GM21423 (cell line): ENCODE results near the gene NSD1.
A peak's percentile ranks its signal among the peaks of the same experiment; 100 is the strongest.

Source experiments
- ATAC-seq: cut with Tn5 transposase; IDR thresholded peaks from one replicate; pipeline ENCODE4 v1.9.1; 2021; ENCODE audit warnings: mild to moderate bottlenecking, moderate library complexity; ENCODE audit not compliant: unreplicated experiment

The NSD1 gene

DNA sequence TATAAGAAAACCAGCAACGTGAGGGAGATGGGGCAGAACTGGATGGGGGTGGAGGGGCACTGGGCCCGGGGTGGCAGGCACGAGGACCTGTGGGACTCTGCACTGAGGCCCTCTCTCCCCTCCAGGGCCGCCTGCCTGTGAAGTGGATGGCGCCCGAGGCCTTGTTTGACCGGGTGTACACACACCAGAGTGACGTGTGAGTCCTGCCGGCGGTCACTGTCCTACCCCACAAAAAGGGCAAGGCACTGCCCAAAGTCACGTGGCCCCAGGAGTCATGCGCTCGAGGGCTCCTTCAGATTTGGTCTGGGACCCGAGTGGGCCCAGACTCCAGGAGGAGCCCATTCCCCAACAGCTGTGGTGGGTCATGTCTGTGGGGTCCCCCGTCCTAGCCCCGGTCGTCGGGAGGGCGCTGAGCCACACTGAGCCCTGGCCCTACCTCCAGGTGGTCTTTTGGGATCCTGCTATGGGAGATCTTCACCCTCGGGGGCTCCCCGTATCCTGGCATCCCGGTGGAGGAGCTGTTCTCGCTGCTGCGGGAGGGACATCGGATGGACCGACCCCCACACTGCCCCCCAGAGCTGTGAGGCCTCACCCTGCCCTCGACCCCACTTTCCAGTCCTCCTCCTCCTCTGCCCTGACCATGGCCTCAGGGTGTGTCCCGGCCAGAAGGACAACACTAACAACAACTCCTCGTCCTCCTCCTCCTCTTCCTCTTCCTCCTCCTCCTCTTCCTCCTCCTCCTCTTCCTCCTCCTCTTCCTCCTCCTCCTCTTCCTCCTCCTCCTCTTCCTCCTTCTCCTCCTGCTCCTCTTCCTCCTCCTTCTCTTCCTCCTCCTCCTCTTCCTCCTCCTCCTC lies 37.2 kb upstream of the NSD1 start:
- ATAC-seq = no peak

DNA sequence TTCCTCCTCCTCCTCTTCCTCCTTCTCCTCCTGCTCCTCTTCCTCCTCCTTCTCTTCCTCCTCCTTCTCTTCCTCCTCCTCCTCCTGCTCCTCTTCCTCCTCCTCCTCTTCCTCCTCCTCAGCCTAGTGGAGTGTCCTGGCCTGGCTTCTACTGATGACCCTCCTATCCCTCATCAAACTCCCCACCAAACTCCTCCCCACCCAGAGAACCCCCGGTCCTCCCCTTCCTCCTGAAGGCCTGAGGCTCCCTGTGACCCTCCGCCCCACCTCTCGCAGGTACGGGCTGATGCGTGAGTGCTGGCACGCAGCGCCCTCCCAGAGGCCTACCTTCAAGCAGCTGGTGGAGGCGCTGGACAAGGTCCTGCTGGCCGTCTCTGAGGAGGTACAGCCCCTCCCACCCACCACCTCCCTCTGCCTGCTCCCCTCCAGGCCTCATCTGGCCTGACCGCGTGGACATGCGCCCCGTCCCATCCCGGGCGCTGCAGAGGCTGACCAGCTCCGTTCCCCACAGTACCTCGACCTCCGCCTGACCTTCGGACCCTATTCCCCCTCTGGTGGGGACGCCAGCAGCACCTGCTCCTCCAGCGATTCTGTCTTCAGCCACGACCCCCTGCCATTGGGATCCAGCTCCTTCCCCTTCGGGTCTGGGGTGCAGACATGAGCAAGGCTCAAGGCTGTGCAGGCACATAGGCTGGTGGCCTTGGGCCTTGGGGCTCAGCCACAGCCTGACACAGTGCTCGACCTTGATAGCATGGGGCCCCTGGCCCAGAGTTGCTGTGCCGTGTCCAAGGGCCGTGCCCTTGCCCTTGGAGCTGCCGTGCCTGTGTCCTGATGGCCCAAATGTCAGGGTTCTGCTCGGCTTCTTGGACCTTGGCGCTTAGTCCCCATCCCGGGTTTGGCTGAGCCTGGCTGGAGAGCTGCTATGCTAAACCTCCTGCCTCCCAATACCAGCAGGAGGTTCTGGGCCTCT lies 36.3 kb upstream of the NSD1 start:
- ATAC-seq = no peak

DNA sequence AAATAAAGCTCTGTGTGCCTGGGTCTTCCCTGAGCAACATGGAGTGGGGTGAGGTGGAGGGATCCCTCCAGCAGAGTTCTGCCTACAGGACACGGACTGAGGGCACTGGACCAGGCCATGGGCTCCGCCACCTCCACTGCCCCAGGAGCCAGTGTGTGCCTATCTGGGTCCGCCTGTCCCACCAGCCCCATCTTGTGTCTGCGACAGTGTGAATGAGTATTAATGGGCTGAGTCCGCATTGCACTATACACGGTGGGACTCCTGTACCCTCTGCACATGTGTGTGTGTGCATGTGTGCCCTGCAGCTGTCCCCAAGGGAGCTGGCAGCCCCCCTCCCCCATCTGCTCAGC lies 35.5 kb upstream of the NSD1 start:
- ATAC-seq = no peak

DNA sequence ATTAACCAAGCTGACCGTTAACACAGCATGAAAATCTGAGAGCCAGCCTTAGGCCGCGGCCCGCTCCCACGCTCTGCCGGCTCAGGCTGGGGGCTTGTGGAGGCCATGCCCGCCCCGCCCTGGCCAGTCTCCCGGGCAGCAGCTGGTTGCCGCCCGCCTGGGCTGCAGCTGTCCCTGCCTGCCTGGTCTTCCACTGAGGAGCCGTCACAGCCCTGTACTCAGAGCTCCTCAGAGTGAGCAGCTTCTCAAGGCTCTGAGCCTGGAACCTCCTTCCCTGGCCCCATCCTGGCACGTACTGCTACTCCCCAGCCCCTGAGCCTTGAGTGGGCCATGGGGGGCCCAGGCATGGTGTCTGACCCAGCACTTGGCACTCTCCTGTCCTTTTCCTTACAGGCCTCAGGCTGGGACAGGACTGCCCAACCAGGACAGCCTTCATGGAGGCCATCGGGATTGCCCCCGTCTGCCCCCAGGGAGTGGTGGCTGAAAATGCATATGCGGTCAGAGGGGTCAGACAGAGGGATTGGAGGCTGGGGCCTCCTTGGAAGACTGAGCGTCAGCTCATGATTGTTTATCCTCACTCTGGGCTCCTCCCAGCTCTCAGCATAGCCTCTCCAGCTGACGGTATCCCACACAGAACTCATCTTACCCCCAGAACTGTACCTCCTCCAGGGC lies 35.0 kb upstream of the NSD1 start:
- ATAC-seq = no peak

DNA sequence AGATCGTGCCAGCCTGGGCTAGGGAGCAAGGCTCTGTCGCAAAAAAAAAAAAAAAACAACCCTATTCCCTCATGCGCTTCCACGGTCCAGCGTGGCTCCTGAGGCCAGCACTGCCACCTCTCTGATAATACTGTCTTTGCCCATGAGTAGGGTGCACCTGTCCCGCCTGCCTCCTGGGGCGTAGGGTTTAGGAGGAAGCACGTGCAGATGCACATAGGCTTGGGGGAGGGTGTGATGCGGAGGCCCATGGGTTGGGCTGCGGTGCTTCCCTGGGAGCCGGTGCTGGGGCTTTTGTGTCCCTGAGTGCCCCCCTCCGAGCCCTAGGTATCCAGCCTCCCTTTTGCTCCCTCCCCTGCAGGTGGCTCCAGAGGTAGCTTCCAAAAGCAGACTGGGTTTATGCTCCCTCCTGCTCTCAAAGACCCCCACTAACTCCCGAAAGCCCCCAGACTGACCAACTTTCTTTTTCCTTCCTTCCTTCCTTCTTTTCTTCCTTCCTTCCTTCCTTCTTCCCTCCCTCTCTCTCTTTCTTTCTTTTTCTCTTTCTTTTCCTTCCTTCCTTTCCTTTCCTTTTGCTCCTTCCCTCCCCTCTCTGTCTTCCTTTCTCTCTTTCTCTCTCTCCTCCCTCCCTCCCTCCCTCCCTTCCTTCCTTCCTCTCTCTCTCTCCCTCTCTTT lies 34.0 kb upstream of the NSD1 start:
- ATAC-seq = no peak

DNA sequence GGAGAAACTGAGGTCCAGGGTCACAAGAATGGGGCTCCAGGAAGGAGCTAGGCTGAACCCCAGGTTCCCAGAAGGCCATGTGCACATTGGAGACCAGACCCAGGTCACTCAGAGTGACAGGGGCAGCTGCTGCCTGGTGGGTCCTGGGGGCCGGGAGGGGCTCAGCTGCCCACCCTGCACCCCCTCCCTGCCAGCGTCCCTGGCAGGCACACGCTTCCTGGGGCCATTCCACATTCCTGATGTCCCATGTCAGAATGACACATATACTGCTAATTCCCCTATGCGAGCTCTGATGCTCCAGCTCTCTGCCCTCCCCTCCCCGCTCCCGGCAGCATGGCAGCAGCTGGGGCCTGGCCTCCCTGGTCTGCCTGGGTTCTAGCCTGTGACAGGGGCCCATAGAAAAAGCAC lies 32.9 kb upstream of the NSD1 start:
- ATAC-seq = no peak

DNA sequence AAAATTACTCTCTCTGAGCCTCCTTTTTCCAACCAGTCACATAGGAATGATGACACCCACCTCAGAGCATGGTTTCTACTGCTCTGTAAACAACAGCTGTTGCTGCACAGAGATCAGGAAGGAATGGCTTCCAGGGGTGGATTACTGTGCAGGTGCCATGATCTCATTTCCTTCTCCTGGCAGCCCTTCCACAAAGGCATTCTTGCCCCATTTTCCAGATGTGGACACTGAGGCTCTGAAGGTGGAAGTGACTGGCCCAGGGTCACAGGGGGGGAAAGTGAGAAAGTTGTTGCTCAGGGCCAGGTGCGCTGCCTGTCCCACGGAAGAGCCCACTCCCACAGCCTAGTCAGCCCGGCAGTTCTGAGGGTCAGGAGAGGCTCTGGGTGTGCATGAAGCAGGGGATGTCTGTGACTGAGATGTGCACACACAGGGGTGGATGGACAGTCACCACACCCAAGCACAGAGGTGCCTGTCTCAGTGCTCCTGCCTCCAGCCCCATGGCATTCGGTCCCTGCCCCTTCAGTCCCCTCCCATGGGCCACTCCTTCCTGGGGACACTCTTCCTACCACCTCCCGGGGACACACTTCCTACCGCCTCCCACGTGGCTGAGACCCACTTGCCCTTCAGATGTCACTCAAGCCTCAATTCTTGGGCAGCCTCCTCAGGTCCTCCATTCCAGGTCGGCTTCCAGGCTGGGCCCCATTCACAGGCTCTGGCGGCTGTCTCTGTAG lies 29.9 kb upstream of the NSD1 start:
- ATAC-seq = no peak

DNA sequence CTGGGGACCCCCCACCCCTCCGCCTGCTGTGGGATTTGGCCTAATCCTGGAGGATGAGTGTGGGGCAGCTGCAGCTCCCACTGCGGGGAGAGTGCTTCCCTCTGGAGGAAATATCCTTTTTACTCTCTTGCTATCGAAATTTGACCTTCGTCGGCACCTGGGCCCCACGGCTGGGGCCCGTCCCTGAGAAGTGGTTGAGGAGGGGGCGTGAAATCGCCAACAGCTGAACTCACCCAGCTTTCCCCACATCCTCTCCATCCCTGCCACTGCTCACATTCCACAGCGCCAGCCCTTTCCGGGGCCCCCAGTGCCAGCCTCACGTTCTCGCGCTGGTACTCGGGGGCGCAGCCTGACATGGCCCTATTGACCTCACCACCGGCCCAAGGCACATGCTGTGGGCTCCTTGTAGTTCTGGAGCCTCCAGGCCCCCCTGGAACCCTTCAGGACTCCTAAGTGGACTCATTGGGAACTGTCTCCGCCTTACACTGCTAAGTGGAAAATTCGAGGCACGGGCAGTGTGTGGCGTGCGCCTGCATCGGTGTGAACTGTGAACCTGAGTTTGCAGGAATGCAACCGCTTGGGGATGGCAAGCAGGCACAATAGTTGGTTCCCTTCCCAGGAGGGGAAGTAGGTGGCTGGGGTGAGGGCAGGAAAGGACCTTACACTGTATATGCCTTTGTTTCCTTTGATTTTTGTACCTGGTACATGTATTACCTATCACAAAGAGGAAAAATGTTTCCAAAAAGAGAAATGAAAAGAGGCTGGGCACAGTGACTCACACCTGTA lies 27.7 kb upstream of the NSD1 start:
- no peak for ATAC-seq

DNA sequence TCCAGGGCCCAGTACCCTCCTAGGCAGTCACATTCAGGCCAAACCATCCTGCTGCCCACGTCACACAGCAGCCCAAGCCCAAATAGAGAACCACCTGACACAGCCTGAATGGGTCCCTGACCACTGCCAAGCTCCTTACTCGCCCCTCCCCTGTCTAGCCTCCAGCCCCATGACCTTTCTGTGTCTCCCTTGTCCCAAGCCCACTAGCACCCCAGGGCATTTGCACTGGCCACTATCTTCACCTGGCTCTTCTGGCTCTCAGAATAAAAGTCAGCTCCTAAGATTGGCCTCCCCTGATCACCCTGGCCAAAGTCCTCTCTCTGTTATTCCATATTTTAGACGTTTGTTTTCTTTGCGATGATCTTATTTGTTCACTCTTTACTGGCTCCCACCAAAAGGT lies 26.4 kb upstream of the NSD1 start:
- ATAC-seq = no peak

DNA sequence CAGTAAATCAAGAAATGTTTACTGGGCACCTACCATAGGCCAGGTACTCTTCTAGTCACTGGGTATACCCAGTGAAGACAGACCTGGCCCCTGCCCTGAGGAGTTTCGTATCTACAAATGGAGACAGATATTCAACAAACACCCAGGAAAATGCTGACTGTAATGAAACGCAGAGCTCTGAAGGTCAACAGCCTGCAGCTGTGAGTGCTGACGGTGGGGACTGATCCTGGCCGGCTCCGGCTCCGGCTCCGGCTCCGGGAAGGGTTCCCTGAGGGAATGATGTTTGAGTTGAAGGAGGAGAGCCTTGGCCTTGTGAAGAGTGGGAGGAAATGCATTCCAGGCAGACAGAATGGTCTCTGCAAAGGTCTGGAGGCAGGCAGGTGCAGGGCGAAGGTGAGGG lies 23.8 kb upstream of the NSD1 start:
- no peak for ATAC-seq

DNA sequence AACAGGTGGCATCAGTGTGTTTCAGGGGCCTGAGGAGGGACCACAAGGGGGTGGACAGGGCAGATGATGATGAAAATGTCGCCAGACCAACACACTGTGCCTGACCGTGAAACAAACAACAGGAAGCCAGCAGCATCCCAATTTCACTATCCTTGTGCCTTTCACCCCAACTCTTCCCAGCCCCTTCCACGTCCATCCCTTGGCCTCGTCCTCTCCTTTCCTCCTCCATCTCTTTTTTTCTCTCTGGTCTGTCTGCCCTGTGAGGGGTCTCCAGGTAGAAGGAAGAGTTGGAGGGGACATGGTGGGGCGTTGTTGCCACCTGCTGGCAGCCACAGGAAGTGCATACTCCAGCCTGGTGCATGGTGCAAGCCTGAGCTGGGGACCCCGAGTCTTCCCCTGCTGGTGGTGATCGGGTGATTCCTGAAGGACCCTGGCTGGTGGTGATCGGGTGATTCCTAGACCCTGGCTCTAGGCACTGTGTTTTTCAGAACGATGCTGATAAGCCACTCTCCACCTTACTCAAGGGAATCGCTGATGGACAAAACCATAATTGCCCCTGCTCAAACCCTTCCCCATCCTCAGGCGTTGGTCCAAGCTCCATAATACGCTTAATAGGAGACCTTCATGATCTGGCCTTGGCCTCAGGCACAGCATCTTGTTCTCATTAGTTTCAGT lies 21.7 kb upstream of the NSD1 start:
- ATAC-seq = no peak

DNA sequence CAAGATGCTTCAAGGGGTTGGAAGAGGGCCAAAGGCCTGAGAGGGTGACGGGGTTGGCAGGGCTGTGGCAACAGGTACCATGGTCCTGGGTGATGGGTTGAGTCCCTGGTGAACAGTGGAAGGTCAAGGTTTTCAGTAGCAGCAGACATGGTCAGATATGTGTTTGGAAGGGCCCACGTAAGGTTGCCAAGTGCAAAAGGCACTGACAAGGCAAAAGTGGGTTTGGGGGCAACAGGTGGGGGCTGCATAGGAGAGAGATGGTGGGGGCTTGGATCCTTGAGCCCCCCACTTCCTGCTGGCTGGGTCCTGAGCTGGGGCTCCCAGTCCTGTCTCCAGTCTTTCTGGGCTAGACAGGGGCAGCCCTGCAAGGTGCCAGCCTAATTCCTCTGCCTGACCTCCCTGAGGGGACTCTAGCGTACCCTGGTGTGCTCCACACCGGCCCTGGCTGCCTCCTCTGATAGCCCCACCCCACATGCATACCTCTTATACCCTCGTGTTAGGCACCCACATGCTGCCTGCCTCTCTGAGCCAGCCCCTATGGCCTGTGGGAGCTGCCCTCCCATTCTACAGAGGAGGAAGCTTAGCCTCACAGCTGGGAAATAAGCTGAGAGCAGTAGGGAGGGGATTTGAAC lies 20.9 kb upstream of the NSD1 start:
- no peak for ATAC-seq

DNA sequence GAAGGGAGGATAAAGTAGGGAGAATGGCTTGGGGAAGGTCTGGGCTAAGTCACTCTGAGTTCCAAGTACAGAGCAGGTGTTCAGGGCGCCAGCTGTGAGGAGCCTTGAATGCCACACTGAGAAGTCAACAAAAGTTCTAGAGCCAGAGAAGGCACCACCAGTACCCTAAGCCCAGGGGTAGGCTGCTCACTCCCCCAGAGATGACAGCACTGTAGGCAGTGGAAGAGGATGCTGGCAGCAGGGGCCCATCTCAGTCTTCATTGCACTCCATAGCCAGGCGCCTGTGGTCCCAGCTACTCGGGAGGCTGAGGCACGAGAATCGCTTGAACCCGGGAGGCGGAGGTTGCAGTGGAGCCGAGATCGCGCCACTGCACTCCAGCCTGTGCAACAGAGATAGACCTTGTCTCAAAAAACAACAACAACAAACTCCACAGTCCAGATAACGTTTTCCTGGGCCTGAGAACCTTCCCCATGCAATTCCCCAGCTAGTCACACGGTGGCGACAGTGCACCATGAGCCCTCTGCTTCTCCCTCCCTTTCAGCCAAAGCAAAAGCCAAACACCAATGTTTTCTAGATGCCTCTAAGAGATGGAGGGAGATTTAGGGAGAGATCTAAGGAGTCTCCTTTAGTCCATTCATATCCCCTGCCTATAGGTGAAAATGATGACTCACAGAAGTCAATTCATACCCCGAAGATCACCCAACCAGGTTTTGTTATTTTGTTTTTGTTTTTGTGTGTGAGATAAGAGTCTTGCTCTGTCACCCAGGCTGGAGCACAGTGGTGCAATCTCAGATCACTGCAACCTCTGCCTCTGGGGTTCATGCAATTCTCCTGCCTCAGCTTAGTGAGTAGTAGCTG lies 19.8 kb upstream of the NSD1 start:
- peak; percentile 43 for ATAC-seq

DNA sequence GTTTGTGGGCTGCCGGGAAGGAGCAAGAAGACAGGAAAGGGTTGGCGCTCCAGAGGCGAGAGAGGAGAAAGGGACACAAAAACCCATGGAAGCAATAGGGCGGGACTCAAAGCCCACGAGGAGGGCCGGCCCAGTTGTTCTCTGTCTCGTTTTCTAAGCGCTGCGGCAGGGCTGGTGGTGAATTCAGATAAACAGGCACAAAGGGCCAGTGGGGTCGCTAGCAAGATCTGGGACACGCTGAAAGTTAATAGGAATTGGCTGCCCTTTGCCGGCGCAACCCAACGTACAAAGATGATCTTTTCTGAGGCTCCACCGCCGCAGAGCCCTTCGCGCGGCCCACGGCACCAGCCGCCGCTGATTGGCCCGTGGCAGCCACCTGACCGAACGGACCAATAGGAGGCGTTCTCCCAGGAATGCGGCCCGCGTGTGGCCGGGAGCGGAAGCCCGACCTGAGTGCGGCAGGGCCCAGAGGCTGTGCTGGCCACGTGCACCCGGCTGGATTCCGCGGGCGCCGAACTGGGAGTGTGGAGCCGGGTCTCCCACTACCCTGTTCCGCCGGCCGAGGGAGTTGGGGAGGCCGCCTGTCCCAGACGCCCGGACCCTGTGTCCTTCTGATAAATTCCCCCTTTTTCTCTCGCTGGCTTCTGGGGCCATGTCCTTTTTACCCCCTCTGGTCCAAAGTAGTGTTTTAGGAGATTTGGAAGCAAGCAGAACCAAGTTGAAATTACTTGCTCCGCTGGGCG lies 16.8 kb upstream of the NSD1 start:
- no peak for ATAC-seq

DNA sequence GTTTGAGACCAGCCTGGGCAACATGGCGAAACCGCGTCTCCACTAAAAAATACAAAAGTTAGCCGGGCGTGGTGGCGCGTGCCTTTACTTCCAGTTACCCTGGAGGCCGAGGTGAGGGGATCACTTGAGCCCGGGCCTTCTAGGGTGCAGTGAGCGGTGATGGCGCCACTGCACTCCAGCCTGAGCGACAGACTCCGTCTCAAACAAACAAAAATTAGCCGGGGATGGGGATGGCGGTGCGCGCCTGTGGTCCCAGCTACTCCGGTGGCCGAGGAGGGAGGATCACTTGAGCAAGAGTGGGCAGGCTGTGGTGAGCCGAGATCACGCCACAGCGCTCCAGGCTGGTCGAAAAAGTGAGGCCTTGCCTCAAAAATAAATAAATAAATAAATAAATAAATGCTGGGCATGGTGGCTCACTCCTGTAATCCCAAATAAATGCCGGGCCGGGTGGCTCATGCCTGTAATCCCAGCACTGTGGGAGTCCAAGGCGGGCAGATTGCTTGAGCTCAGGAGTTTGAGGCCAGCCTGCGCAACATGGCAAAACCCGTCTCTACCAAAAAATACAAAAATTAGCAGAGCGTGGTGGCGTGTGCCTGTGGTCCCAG lies 16.0 kb upstream of the NSD1 start:
- ATAC-seq = no peak

DNA sequence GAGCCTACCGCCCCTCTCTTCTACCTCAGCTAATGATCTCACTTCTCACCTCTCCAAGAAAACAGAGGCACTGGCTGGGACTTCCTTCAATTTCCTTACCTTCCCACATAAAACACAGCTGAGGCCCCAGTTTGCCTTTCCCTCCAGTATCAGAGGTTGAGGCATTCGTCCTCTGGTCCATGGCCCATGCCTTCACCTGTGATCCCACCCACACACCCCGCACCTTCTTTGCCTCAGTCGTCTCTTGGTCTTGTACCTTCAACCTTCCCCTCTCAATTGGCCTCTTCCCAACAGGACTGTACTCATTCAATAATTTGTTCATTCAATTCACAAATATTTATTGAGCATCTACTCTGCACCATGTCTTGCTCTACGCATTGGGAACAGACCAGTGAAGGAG lies 11.0 kb upstream of the NSD1 start:
- no peak for ATAC-seq
